Stomach (tissue), 9 donors: ENCODE measurements around the gene NDUFA6. TPM values are rescaled to one million over a fixed set of nuclear protein-coding genes. Genes with fewer than 3 reads are reported as not detected.

ENCODE experiments used
- DNase-seq, 2 donors: peaks; one replicate each; pipeline versions ENCODE4 v3.0.0 to v3.0.0-alpha.2; 2013 to 2019
- H3K27ac ChIP-seq, 5 donors: fragments of 200-600 bp in 4 of 5; sonication (generic) in 4 of 5; one replicate each; pipeline ENCODE4 v1.5.1; 2013 to 2019; ENCODE audit warnings: mild to moderate bottlenecking in 1 of 5, moderate library complexity in 1 of 5
- H3K27me3 ChIP-seq, 3 donors: fragments of 200-600 bp; sonication (generic); one replicate each; pipeline ENCODE4 v1.5.1; 2017 to 2019; ENCODE audit warnings: mixed run types in 1 of 3
- H3K36me3 ChIP-seq, 4 donors: fragments of 200-600 bp; sonication (generic); 1 replicate in 3 of 4; 2 replicates in 1 of 4; pipeline ENCODE4 v1.5.1; 2016 to 2019
- H3K4me1 ChIP-seq, 4 donors: fragments of 200-600 bp; sonication (generic); one replicate each; pipeline ENCODE4 v1.5.1; 2016 to 2019
- H3K4me3 ChIP-seq, 4 donors: fragments of 200-600 bp; sonication (generic) in 3 of 4; one replicate each; pipeline ENCODE4 v1.5.1; 2016 to 2019; ENCODE audit warnings: mild to moderate bottlenecking in 1 of 4
- H3K9me3 ChIP-seq, 4 donors: fragments of 200-600 bp; sonication (generic); one replicate each; pipeline ENCODE4 v1.5.1; 2016 to 2019
- EP300 ChIP-seq: sonication (generic); formaldehyde crosslinking; IDR thresholded peaks from one replicate; pipeline ENCODE4 v1.6.1; 2017; ENCODE audit warnings: antibody characterized with exemption
- POLR2A ChIP-seq, 4 donors: fragments of 450-650 bp; IDR thresholded peaks; one replicate each; pipeline ENCODE4 v1.6.1; 2016; ENCODE audit warnings: antibody characterized with exemption in 4 of 4, control low read depth in 2 of 4, mild to moderate bottlenecking in 1 of 4, moderate library complexity in 1 of 4
- POLR2AphosphoS5 ChIP-seq, 3 donors: sonication (generic); formaldehyde crosslinking; IDR thresholded peaks; one replicate each; pipeline ENCODE4 v1.6.1; 2016; ENCODE audit warnings: antibody characterized with exemption in 3 of 3
- WGBS, 5 donors: extraction: QIAGEN DNeasy Blood & Tissue Kit in 3 of 5; methylation state at CpG; one replicate each; pipeline versions ENCODE4 v1.1.5 to v1.1.7; 2013 to 2018; 5-methylcytosine and 5-hydroxymethylcytosine counted together
- intact Hi-C: fragments of 100-400 bp; cut with DNase I; formaldehyde crosslinking; loops from one replicate; pipeline ENCODE4 v1.15.1; 2023; ENCODE audit warnings: low total_unique reads
- polyA plus RNA-seq, 3 donors: library from polyadenylated mRNA; stranded (reverse); fragments of 200-250 nt; gene quantifications; one replicate each; pipeline ENCODE4 v1.2.3, GENCODE V29; 2013
- total RNA-seq, 5 donors: library from RNA; depleted of rRNA; stranded (reverse); fragments of >200 nt; gene quantifications; one replicate each; pipeline versions ENCODE4 v1.1.0 to v1.2.3, GENCODE V29; 2014 to 2016
- TF ChIP-seq, protein P1 (sequence below), 7 experiments: fragments of 450-650 bp in 4 of 7; fragments of 200-600 bp in 3 of 7; sonication (generic) in 3 of 7; IDR thresholded peaks; one replicate each; pipeline ENCODE4 v1.5.1; 2016 to 2019; ENCODE audit warnings: antibody characterized with exemption in 7 of 7, control low read depth in 2 of 7, mild to moderate bottlenecking in 1 of 7
- donor health status: healthy with polysubstance abuse.
- donor health status: Bipolar disorder and iron deficiency.
- donor health status: healthy.

Gene NDUFA6
- total and polyA plus RNA-seq, 8 donors = 49.4 to 167 (median 63.5) TPM

- H3K4me3 ChIP-seq = peak within 1 kb of the TSS; percentile 51 to 69 (median 60)
- 0 to 1% (median 0%) methylated on average over 31 to 56 of the region's 56 CpGs for WGBS, 5 donors
- intact Hi-C loops = no loop called here
- TF ChIP-seq, protein P1, sequence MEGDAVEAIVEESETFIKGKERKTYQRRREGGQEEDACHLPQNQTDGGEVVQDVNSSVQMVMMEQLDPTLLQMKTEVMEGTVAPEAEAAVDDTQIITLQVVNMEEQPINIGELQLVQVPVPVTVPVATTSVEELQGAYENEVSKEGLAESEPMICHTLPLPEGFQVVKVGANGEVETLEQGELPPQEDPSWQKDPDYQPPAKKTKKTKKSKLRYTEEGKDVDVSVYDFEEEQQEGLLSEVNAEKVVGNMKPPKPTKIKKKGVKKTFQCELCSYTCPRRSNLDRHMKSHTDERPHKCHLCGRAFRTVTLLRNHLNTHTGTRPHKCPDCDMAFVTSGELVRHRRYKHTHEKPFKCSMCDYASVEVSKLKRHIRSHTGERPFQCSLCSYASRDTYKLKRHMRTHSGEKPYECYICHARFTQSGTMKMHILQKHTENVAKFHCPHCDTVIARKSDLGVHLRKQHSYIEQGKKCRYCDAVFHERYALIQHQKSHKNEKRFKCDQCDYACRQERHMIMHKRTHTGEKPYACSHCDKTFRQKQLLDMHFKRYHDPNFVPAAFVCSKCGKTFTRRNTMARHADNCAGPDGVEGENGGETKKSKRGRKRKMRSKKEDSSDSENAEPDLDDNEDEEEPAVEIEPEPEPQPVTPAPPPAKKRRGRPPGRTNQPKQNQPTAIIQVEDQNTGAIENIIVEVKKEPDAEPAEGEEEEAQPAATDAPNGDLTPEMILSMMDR (IDR thresholded peaks at IDR 0.05) = no peak
- TF ChIP-seq POLR2AphosphoS5 (IDR thresholded peaks at IDR 0.05) (peak; percentile 85 to 96 (median 95)), POLR2A (IDR thresholded peaks at IDR 0.05) (peak in 2 of 4 donors; percentile 31 to 47), EP300 (no peak)
- peaks cover 30 to 68% (median 44%) of the 10 kb centered on the region in 4 donors for H3K4me1 ChIP-seq
- peak; percentile 96 to 98 for DNase-seq
- H3K9me3 ChIP-seq = no peaks in the 10 kb centered on the region
- peaks cover 22 to 31% (median 26%) of the 10 kb centered on the region in 4 donors for H3K36me3 ChIP-seq
- H3K27me3 ChIP-seq = no peaks in the 10 kb centered on the region
- peak within 1 kb of the TSS; percentile 88 to 93 (median 89) for H3K27ac ChIP-seq
Measured at GRCh38 chr22:42070517-42071422, 19.8 kb downstream of the NDUFA6 start, which contains the start of gene NAGA. Gene NAGA (minus strand): TSS chr22:42070812. CDS start chr22:42070297, 515 bp downstream.

DNA sequence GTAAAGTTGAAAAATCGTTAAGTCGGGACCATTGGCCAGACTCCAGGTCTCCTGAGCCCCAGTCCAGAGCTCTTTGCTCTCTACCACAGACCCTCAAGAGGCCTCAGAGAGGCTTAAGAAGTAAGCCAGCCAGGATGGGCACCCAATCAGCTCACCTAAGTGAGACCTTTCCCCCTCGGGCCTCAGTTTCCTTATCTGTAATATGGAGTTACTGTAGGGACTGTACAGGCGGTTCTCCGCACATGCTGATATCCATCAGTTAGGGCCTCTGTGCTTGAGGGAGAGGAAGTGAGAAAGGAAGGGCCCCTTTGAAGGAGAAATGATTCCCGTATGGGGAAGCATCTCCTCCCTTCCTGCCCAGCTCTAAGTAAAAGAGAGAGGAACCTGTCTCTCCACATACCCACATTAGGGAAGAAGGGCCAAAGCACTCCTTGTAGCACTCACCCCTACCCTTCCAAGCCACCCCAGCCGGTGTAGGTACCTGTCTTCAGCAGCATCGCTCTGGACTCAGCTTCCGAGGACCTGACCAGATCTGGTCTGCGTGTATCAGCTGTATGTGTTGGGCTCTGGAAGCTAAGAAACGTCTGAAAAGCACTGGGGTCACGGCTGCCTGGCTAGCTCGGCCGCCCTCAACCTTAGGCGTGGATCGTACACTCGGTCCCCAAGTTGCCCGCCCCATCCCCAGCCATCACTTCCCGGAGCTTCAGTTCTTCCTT, 20.6 kb downstream of the NDUFA6 start:
- no peak for DNase-seq
- peak overlapping the region; percentile 88 to 93 (median 89) for H3K27ac ChIP-seq
- peaks cover 27 to 60% (median 37%) of the 10 kb centered on the region in 4 donors for H3K4me1 ChIP-seq
- H3K4me3 ChIP-seq = peak overlapping the region; percentile 51 to 69 (median 60)
- WGBS, 5 donors = 11 to 21% (median 16%) methylated on average over 14 to 19 of the region's 19 CpGs
- no peaks in the 10 kb centered on the region for H3K27me3 ChIP-seq
- intact Hi-C loops = no loop called here
- TF ChIP-seq POLR2A (IDR thresholded peaks at IDR 0.05) (no peak), EP300 (no peak), POLR2AphosphoS5 (IDR thresholded peaks at IDR 0.05) (no peak)
- TF ChIP-seq, protein P1 (IDR thresholded peaks at IDR 0.05) = no peak
- no peaks in the 10 kb centered on the region for H3K9me3 ChIP-seq
- H3K36me3 ChIP-seq = peaks cover 29 to 39% (median 34%) of the 10 kb centered on the region in 4 donors

DNA sequence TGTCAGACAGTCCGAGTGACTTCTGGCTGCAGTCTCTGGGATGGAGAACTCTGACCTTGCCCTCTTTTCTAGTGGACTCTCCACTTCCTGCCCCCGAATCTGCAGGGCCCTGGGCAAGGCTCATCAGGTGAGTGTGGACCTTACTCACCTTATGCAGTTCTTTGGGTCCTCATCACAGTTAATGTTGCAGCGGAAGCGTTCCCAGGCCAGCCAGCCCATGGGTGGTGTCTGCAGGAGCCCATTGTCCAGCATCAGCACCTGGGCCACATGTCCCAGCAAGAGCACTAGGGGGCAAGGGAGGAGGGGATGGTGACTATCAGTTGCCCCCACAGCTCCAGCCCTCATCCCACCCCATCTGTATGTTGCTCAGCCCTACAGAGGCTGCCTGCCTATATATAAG, 22.3 kb downstream of the NDUFA6 start:
- intact Hi-C loops = no loop called here
- Histone ChIP-seq H3K36me3 (peaks cover 29 to 54% (median 46%) of the 10 kb centered on the region in 4 donors), H3K27me3 (no peaks in the 10 kb centered on the region), H3K4me1 (peaks cover 17 to 46% (median 25%) of the 10 kb centered on the region in 4 donors), H3K27ac (no peak overlapping the region), H3K9me3 (no peaks in the 10 kb centered on the region), H3K4me3 (no peak overlapping the region)
- WGBS, 5 donors = 95 to 100% (median 97%) methylated on average over 2 to 4 of the region's 4 CpGs
- TF ChIP-seq, protein P1 (IDR thresholded peaks at IDR 0.05) = no peak
- TF ChIP-seq POLR2AphosphoS5 (IDR thresholded peaks at IDR 0.05) (no peak), EP300 (no peak), POLR2A (IDR thresholded peaks at IDR 0.05) (no peak)
- no peak for DNase-seq

GRCh38 chr22:42067671-42068251, 22.8 kb downstream of the NDUFA6 start:
- no peak for TF ChIP-seq POLR2AphosphoS5 (IDR thresholded peaks at IDR 0.05)
- TF ChIP-seq EP300 = no peak
- no peak for TF ChIP-seq POLR2A (IDR thresholded peaks at IDR 0.05)
- TF ChIP-seq, protein P1 (IDR thresholded peaks at IDR 0.05) = no peak
- Histone ChIP-seq H3K27me3 (no peaks in the 10 kb centered on the region), H3K4me3 (no peak overlapping the region), H3K27ac (no peak overlapping the region), H3K36me3 (peaks cover 32 to 58% (median 51%) of the 10 kb centered on the region in 4 donors), H3K4me1 (peaks cover 17 to 42% (median 24%) of the 10 kb centered on the region in 4 donors), H3K9me3 (no peaks in the 10 kb centered on the region)
- intact Hi-C loops = no loop called here
- DNase-seq = no peak
- 88 to 97% (median 92%) methylated on average over 11 to 14 of the region's 14 CpGs for WGBS, 5 donors
